ENCODE measurements around the gene PRRC1. TPM values are rescaled to one million over a fixed set of nuclear protein-coding genes. Genes with fewer than 3 reads are reported as not detected.

The PRRC1 gene
- total and polyA plus RNA-seq, 4 donors, result 19.6 to 44.1 (median 25.6) TPM

GRCh38 chr5:127589309-127590030, 72.0 kb downstream of the PRRC1 start:
- Histone ChIP-seq H3K27me3 (ENCODE audit: control insufficient read depth in 4 of 4, insufficient read depth in 4 of 4, low read length in 3 of 4) (no peaks in the 10 kb centered on the region), H3K4me3 (ENCODE audit: low read depth in 1 of 3, low read length in 3 of 3) (no peak overlapping the region), H3K27ac (ENCODE audit: low read depth in 1 of 2, low read length in 2 of 2) (no peak overlapping the region), H3K9me3 (ENCODE audit: control insufficient read depth in 4 of 4, low read length in 3 of 4) (no peaks in the 10 kb centered on the region), H3K9ac (ENCODE audit: low read depth in 1 of 2, low read length in 2 of 2) (no peak overlapping the region), H3K4me1 (ENCODE audit: control insufficient read depth in 4 of 4, insufficient read depth in 4 of 4, low read length in 3 of 4) (no peaks in the 10 kb centered on the region), H3K36me3 (ENCODE audit: control insufficient read depth in 4 of 4, insufficient read depth in 3 of 4, low read depth in 1 of 4, low read length in 3 of 4) (no peaks in the 10 kb centered on the region)
- no peak for DNase-seq (ENCODE audit: low spot score)
- TF ChIP-seq HNF4G (IDR thresholded peaks at IDR 0.05), result no peak
- WGBS, result 87% methylated on average over 12 of the region's 12 CpGs

- DNase-seq (ENCODE audit: low spot score), result no peak
- Histone ChIP-seq H3K27ac (ENCODE audit: low read depth in 1 of 2, low read length in 2 of 2) (no peak overlapping the region), H3K4me1 (ENCODE audit: control insufficient read depth in 4 of 4, insufficient read depth in 4 of 4, low read length in 3 of 4) (no peaks in the 10 kb centered on the region), H3K4me3 (ENCODE audit: low read depth in 1 of 3, low read length in 3 of 3) (no peak overlapping the region), H3K36me3 (ENCODE audit: control insufficient read depth in 4 of 4, insufficient read depth in 3 of 4, low read depth in 1 of 4, low read length in 3 of 4) (no peaks in the 10 kb centered on the region), H3K9ac (ENCODE audit: low read depth in 1 of 2, low read length in 2 of 2) (no peak overlapping the region), H3K27me3 (ENCODE audit: control insufficient read depth in 4 of 4, insufficient read depth in 4 of 4, low read length in 3 of 4) (no peaks in the 10 kb centered on the region), H3K9me3 (ENCODE audit: control insufficient read depth in 4 of 4, low read length in 3 of 4) (no peaks in the 10 kb centered on the region)
- TF ChIP-seq TAF1 (conservative IDR thresholded peaks at IDR 0.05) (no peak), REST (IDR thresholded peaks at IDR 0.05) (no peak), GABPA (IDR thresholded peaks at IDR 0.05 in 1 of 2, conservative IDR thresholded peaks at IDR 0.05 in 1 of 2) (no peak), YY1 (IDR thresholded peaks at IDR 0.05) (no peak), NR2F2 (IDR thresholded peaks at IDR 0.05) (no peak), HNF4A (conservative IDR thresholded peaks at IDR 0.05) (no peak), FOXA2 (IDR thresholded peaks at IDR 0.05) (no peak), EGR1 (IDR thresholded peaks at IDR 0.05; ENCODE audit: low read depth in 2 of 2) (no peak), RXRA (IDR thresholded peaks at IDR 0.05) (no peak), HNF4G (IDR thresholded peaks at IDR 0.05) (no peak), ATF3 (IDR thresholded peaks at IDR 0.05) (no peak)
- WGBS, result 82% methylated on average over 6 of the region's 6 CpGs
These were observed 72.8 kb downstream of the PRRC1 start for GRCh38 chr5:127590156-127590722.

GRCh38 chr5:127595484-127596368, 78.3 kb downstream of the PRRC1 start:
- Histone ChIP-seq H3K27me3 (ENCODE audit: control insufficient read depth in 4 of 4, insufficient read depth in 4 of 4, low read length in 3 of 4) (no peaks in the 10 kb centered on the region), H3K9me3 (ENCODE audit: control insufficient read depth in 4 of 4, low read length in 3 of 4) (no peaks in the 10 kb centered on the region), H3K4me1 (ENCODE audit: control insufficient read depth in 4 of 4, insufficient read depth in 4 of 4, low read length in 3 of 4) (no peaks in the 10 kb centered on the region), H3K4me3 (ENCODE audit: low read depth in 1 of 3, low read length in 3 of 3) (no peak overlapping the region), H3K36me3 (ENCODE audit: control insufficient read depth in 4 of 4, insufficient read depth in 3 of 4, low read depth in 1 of 4, low read length in 3 of 4) (no peaks in the 10 kb centered on the region), H3K27ac (ENCODE audit: low read depth in 1 of 2, low read length in 2 of 2) (no peak overlapping the region), H3K9ac (ENCODE audit: low read depth in 1 of 2, low read length in 2 of 2) (no peak overlapping the region)
- 76% methylated on average over 9 of the region's 9 CpGs for WGBS
- no peak for TF ChIP-seq EGR1 (IDR thresholded peaks at IDR 0.05; ENCODE audit: low read depth in 2 of 2)
- TF ChIP-seq FOXA1 (IDR thresholded peaks at IDR 0.05), result no peak
- no peak for TF ChIP-seq HNF4G (IDR thresholded peaks at IDR 0.05)
- no peak for TF ChIP-seq YY1 (IDR thresholded peaks at IDR 0.05)
- TF ChIP-seq SP1 (IDR thresholded peaks at IDR 0.05), result no peak
- TF ChIP-seq JUND (IDR thresholded peaks at IDR 0.05), result no peak
- TF ChIP-seq CTCF (IDR thresholded peaks at IDR 0.05; ENCODE audit: low read depth, low read length, missing input control), result no peak
- no peak for TF ChIP-seq FOXA2 (IDR thresholded peaks at IDR 0.05)
- TF ChIP-seq NR2F2 (IDR thresholded peaks at IDR 0.05), result no peak
- no peak for TF ChIP-seq RAD21 (IDR thresholded peaks at IDR 0.05)
- TF ChIP-seq ZBTB33 (IDR thresholded peaks at IDR 0.05), result no peak
- TF ChIP-seq HNF4A (conservative IDR thresholded peaks at IDR 0.05), result no peak
- TF ChIP-seq ATF3 (IDR thresholded peaks at IDR 0.05), result no peak
- no peak for DNase-seq (ENCODE audit: low spot score)

Data from liver (tissue), 9 donors.